Measurements from ENCODE around the gene GATA2. TPM values are rescaled to one million over a fixed set of nuclear protein-coding genes. Genes with fewer than 3 reads are reported as not detected.

The GATA2 gene
- polyA plus RNA-seq, 1 donor: 1.9 TPM

DNA sequence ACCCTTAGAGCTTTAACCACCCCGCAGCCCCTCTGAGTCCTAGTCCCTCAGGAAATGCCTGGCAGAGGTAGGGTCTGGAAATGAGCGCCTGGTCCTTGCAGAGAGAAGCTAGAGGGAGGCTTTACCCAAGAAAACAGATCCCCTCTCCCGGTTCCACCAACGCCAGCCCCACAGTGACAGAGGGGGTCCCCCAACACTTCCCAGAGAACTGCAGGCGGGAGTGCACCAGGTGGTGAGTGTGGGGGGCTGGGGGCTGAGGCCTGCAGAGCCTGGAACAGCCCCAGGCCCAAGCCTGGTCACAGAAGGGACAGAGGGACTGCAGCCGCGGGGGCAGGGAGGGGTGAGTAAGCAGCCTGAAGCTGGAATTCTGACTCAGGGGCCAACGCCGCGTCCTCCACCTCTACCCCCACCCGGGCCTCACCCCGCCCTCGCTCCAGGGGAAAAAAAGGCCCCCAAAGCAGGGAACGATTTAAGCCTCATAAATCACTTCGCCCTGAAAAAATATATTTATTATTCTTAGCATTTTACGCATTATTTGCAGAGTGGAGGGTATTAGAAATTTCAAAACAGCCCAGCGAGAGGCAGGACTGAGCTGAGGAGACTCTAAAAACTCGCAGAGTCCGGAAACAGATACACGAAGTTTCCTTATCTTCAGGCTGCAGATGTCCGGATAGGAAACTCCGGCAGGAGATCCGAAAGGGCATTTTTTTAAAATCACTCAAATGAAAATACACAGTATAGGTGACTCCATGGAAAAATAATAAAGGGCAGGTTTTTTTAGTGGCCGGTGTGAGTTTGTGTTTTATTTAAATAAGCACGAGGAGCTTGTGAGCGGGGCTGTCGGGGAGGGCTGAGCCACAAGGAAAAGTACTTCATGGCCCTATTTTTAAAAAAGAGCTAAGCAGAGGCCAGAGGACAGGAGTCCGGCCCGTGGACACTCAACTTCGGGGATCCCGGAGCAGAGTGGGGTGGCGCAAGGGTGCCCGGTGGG lies 10.0 kb downstream of the GATA2 start:
- H3K27me3 ChIP-seq (ENCODE audit: control insufficient read depth, insufficient read depth, low read length): peaks cover 98% of the 10 kb centered on the region
- peaks cover 10% of the 10 kb centered on the region for H3K9me3 ChIP-seq (ENCODE audit: control insufficient read depth, low read depth, low read length)
- peak in 1 of 2 donors; percentile 15 for DNase-seq
- no peak overlapping the region for H3K27ac ChIP-seq (ENCODE audit: low read length)
- H3K4me1 ChIP-seq (ENCODE audit: control insufficient read depth, insufficient read depth, low read length): peaks cover under 1% of the 10 kb centered on the region
- no peak overlapping the region for H3K4me3 ChIP-seq (ENCODE audit: low read length)
- no peaks in the 10 kb centered on the region for H3K36me3 ChIP-seq (ENCODE audit: control insufficient read depth, insufficient read depth, low read length)
- WGBS (ENCODE audit: insufficient coverage, low lambda C conversion rate): 0% methylated on average over 4 of the region's 33 CpGs

DNA sequence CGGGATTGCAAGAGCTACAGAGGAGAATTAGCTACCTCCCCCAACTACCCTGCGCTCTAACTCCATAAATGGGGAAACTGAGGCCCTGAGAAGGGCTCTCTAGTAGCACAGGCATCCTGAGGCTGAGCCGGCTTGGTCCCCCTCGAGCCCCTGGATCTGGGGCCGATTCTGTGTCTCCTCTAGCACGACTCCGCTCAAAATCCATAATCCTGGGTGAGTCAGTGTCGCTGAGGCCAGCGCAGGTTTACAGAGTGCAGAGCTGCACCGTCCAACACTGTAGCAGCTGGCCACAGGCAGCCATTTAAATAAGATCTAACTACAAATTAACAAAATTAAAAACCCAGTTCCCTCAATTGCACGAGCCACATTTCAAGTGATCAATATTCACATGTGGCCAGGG lies 10.8 kb downstream of the GATA2 start:
- Histone ChIP-seq H3K36me3 (ENCODE audit: control insufficient read depth, insufficient read depth, low read length) (no peaks in the 10 kb centered on the region), H3K4me1 (ENCODE audit: control insufficient read depth, insufficient read depth, low read length) (no peaks in the 10 kb centered on the region), H3K9me3 (ENCODE audit: control insufficient read depth, low read depth, low read length) (peaks cover 10% of the 10 kb centered on the region), H3K27ac (ENCODE audit: low read length) (no peak overlapping the region), H3K27me3 (ENCODE audit: control insufficient read depth, insufficient read depth, low read length) (peaks cover 98% of the 10 kb centered on the region), H3K4me3 (ENCODE audit: low read length) (no peak overlapping the region)
- no peak for DNase-seq
- WGBS (ENCODE audit: insufficient coverage, low lambda C conversion rate): no CpG with 5 or more reads among the region's 11 CpGs

DNA sequence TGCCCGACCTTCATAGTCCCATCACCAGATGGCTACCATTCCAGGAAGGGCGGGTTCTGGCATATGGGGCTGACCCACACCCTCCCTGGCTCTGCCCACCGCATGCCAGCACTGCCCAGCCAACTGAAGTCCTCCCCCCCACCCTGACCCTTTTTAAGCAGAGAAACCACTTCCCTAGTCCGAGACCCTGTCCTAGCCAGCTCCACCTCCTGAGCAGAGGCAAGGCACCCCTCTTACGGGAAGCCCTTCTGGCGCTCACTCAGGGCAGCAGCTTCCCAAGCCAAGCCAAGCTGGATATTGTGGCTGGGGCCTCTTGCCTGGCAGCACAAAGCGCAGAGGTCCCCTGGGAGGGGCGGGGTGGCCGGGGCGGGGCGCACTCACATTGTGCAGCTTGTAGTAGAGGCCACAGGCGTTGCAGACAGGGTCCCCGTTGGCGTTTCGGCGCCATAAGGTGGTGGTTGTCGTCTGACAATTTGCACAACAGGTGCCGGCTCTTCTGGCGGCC lies 11.5 kb downstream of the GATA2 start:
- Histone ChIP-seq H3K4me3 (ENCODE audit: low read length) (no peak overlapping the region), H3K27me3 (ENCODE audit: control insufficient read depth, insufficient read depth, low read length) (peaks cover 98% of the 10 kb centered on the region), H3K9me3 (ENCODE audit: control insufficient read depth, low read depth, low read length) (peaks cover 4% of the 10 kb centered on the region), H3K4me1 (ENCODE audit: control insufficient read depth, insufficient read depth, low read length) (no peaks in the 10 kb centered on the region), H3K36me3 (ENCODE audit: control insufficient read depth, insufficient read depth, low read length) (no peaks in the 10 kb centered on the region), H3K27ac (ENCODE audit: low read length) (no peak overlapping the region)
- WGBS (ENCODE audit: insufficient coverage, low lambda C conversion rate): no CpG with 5 or more reads among the region's 19 CpGs
- DNase-seq: no peak

DNA sequence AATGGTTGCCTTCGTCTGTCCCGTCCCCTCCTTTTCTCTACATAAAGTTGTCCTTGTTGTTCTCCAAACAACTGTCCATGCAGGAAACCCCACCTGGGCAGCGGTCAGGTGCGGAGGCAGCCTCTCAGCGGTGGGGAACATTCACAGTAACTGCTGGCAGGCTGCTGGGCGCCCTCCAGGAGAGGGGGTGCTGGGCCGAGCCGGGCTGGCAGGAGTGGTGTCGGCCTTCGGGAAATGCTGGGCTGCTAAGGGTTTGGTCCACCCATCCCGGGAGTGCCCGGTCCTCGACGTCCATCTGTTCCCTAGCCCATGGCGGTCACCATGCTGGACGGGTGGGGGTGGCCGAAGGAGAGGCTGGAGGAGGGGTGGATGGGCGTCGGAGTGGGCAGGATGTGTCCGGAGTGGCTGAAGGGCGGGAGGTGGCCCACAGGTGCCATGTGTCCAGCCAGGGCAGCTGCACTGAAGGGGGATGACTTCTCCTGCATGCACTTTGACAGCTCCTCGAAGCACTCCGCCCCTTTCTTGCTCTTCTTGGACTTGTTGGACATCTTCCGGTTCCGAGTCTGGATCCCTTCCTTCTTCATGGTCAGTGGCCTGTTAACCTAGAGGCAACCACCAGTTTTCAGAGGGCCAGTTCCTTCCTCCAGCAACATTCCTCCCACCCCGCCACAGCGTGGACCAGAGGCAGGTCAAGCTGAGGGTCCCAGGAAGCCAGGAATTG lies 12.1 kb downstream of the GATA2 start:
- no peak for DNase-seq
- Histone ChIP-seq H3K9me3 (ENCODE audit: control insufficient read depth, low read depth, low read length) (peaks cover 2% of the 10 kb centered on the region), H3K36me3 (ENCODE audit: control insufficient read depth, insufficient read depth, low read length) (no peaks in the 10 kb centered on the region), H3K4me3 (ENCODE audit: low read length) (no peak overlapping the region), H3K4me1 (ENCODE audit: control insufficient read depth, insufficient read depth, low read length) (no peaks in the 10 kb centered on the region), H3K27me3 (ENCODE audit: control insufficient read depth, insufficient read depth, low read length) (peaks cover 98% of the 10 kb centered on the region), H3K27ac (ENCODE audit: low read length) (no peak overlapping the region)
- 50% methylated on average over 2 of the region's 27 CpGs for WGBS (ENCODE audit: insufficient coverage, low lambda C conversion rate)

DNA sequence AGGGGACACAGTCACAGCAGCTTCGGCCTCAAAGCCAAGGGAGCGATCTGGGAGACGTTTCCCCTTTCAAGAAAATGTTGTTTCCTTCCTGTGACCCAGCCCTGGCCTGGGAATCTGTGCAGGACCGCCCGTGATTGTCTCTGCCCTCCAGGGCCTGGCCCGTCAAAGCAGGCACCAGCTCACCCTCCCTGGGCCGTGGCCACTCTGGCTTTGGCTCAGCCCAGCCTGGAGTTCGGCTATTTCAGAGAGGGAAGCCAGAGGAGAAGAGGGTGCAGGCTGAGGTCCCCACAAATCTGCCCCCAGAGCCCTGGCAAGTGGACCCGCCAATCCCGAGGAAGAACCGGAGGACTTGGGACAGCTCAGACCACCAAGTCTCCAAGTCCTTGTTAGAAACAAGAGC lies 12.7 kb downstream of the GATA2 start:
- Histone ChIP-seq H3K27me3 (ENCODE audit: control insufficient read depth, insufficient read depth, low read length) (peaks cover 98% of the 10 kb centered on the region), H3K27ac (ENCODE audit: low read length) (no peak overlapping the region), H3K9me3 (ENCODE audit: control insufficient read depth, low read depth, low read length) (peaks cover 2% of the 10 kb centered on the region), H3K4me3 (ENCODE audit: low read length) (no peak overlapping the region), H3K4me1 (ENCODE audit: control insufficient read depth, insufficient read depth, low read length) (no peaks in the 10 kb centered on the region), H3K36me3 (ENCODE audit: control insufficient read depth, insufficient read depth, low read length) (no peaks in the 10 kb centered on the region)
- WGBS (ENCODE audit: insufficient coverage, low lambda C conversion rate): no CpG with 5 or more reads among the region's 11 CpGs
- DNase-seq: no peak

DNA sequence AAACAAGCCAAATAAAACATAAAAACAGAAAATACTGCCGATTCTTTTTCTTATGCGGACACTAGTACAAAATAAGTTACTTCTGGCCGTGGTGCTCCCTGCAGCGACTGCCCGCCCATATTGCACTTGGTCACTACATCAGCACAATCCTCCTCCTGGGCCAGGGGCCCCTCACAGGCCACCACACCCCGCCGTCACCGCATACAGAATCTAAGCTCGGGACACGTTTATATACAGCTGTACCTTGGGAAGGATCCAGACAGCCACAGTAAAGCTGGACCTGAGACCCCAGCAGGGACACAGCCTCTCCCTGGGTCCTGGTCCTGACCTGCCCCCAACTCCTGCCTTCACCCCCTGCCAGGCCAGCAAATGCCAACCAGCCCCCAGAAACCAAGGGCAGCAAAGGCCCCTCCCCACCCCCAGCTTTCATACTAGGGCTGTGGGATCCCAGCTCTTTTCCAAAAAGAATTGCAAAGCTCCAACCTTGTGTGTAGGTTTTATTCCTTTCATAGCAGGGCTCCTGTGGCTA lies 13.4 kb downstream of the GATA2 start:
- no peaks in the 10 kb centered on the region for H3K4me1 ChIP-seq (ENCODE audit: control insufficient read depth, insufficient read depth, low read length)
- 88% methylated on average over 4 of the region's 10 CpGs for WGBS (ENCODE audit: insufficient coverage, low lambda C conversion rate)
- H3K4me3 ChIP-seq (ENCODE audit: low read length): no peak overlapping the region
- no peak for DNase-seq
- no peak overlapping the region for H3K27ac ChIP-seq (ENCODE audit: low read length)
- no peaks in the 10 kb centered on the region for H3K36me3 ChIP-seq (ENCODE audit: control insufficient read depth, insufficient read depth, low read length)
- H3K9me3 ChIP-seq (ENCODE audit: control insufficient read depth, low read depth, low read length): no peaks in the 10 kb centered on the region
- H3K27me3 ChIP-seq (ENCODE audit: control insufficient read depth, insufficient read depth, low read length): peaks cover 96% of the 10 kb centered on the region

DNA sequence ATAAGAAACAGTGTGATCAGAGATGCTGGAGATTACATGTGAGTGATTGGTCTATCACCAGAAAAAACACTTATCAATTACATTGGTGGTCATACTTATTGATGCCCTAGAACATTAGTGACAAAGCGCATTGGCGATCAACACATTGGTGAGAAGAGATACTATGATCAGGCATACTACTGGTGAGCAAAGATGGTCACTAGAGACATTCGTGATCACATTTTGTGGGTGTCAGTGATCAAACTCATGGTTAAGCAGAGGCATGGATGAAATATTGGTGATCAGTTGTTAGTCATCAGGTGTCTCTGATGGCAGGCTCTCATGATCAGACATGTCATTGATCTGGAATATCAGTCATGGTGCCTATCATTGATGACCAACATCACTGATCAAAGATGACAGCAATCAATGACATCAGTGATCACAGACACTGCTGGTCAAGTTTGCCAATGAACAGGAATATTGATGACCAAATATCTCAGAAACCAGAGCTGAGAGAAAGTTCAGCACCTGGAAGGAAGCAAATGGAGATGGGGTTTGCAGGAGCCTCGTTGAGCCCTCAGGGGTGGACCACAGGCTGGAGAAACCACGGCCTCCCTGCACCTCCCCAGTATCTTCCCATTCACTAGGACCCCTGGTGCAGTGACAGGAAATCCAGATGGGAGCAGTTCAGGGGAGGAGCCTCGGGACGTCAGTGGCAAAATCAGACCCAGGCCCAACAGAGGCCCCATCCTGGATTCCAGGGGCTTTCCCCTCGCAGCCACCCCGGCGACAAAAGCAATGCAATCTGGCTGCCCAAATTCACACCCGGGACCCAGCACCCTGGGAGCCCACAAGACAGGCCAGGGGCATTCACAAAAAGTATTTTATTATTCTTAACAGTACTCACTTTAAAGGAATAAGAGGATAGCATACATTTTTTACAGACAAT lies 14.2 kb downstream of the GATA2 start:
- no peak for DNase-seq
- Histone ChIP-seq H3K36me3 (ENCODE audit: control insufficient read depth, insufficient read depth, low read length) (no peaks in the 10 kb centered on the region), H3K4me1 (ENCODE audit: control insufficient read depth, insufficient read depth, low read length) (no peaks in the 10 kb centered on the region), H3K27me3 (ENCODE audit: control insufficient read depth, insufficient read depth, low read length) (peaks cover 96% of the 10 kb centered on the region), H3K9me3 (ENCODE audit: control insufficient read depth, low read depth, low read length) (no peaks in the 10 kb centered on the region), H3K27ac (ENCODE audit: low read length) (no peak overlapping the region), H3K4me3 (ENCODE audit: low read length) (no peak overlapping the region)
- WGBS (ENCODE audit: insufficient coverage, low lambda C conversion rate): no CpG with 5 or more reads among the region's 11 CpGs

DNA sequence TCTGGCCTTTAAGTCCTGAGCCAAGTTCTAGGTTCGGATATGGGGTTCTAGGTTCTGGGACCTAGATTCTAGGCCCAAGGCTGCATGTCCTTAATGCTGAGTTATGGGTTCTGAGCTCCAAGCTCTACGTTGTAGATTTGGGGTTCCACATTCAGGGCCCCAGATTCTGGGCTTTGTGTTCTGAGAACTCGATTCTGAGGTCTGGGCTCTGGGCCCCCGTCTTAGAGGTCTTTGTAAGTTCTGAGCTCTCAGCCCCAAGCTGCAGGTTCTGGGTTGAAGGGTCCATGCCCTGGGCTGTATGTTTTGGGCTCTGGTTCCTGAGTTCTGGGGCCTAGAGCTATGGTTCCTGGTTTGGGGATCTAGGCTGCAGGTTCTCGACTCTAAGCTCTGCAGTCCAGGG lies 16.3 kb downstream of the GATA2 start:
- Histone ChIP-seq H3K36me3 (ENCODE audit: control insufficient read depth, insufficient read depth, low read length) (no peaks in the 10 kb centered on the region), H3K27me3 (ENCODE audit: control insufficient read depth, insufficient read depth, low read length) (peaks cover 96% of the 10 kb centered on the region), H3K27ac (ENCODE audit: low read length) (no peak overlapping the region), H3K4me1 (ENCODE audit: control insufficient read depth, insufficient read depth, low read length) (no peaks in the 10 kb centered on the region), H3K4me3 (ENCODE audit: low read length) (no peak overlapping the region), H3K9me3 (ENCODE audit: control insufficient read depth, low read depth, low read length) (no peaks in the 10 kb centered on the region)
- no peak for DNase-seq
- no CpG with 5 or more reads among the region's 5 CpGs for WGBS (ENCODE audit: insufficient coverage, low lambda C conversion rate)

DNA sequence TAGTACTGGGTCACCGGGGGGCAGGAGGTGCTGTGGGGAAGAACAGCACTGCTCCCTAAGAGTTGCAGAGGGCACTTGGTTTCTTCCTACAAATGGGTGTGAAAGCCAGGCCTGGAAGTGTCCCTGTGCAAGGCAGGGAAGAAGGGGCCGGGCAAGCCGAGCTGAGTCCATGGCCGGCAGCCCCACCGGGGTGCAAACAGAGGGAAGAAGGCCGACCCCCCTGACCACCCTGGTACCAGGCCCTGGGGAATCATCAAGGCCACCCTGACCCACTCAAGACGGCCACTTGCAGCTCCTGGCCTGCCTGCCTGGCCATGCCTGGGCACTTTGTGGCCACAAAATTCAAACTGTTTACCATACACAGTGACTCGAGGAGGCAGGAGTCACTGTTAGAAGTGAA lies 17.6 kb downstream of the GATA2 start:
- no peaks in the 10 kb centered on the region for H3K4me1 ChIP-seq (ENCODE audit: control insufficient read depth, insufficient read depth, low read length)
- H3K9me3 ChIP-seq (ENCODE audit: control insufficient read depth, low read depth, low read length): no peaks in the 10 kb centered on the region
- no peaks in the 10 kb centered on the region for H3K36me3 ChIP-seq (ENCODE audit: control insufficient read depth, insufficient read depth, low read length)
- WGBS (ENCODE audit: insufficient coverage, low lambda C conversion rate): no CpG with 5 or more reads among the region's 8 CpGs
- no peak overlapping the region for H3K4me3 ChIP-seq (ENCODE audit: low read length)
- DNase-seq: no peak
- peaks cover 91% of the 10 kb centered on the region for H3K27me3 ChIP-seq (ENCODE audit: control insufficient read depth, insufficient read depth, low read length)
- no peak overlapping the region for H3K27ac ChIP-seq (ENCODE audit: low read length)

Measured in large intestine (tissue), 3 donors.